ENCODE measurements around the gene SLC16A5.

GRCh38 chr17:75087558-75088453 lies at the start of gene SLC16A5:
- no peak for TF ChIP-seq CTCF (conservative IDR thresholded peaks at IDR 0.05; ENCODE audit: low read length)
- no peak for TF ChIP-seq EZH2phosphoT487 (IDR thresholded peaks at IDR 0.05; ENCODE audit: borderline replicate concordance, low read depth, low read length)

Data from OCI-LY7 (cell line).